HG03565 (cell line): ENCODE measurements around the gene POP4.
A peak's percentile ranks its signal among the peaks of the same experiment; 100 is the strongest.
"Not testable (repeated sequence)": the region's sequence is repeated elsewhere in the genome, so short reads cannot be mapped to it uniquely, and the experiment has no call there.

Source experiments
- ATAC-seq: cut with Tn5 transposase; IDR thresholded peaks from one replicate; pipeline ENCODE4 v1.9.1; 2021; ENCODE audit warnings: mild to moderate bottlenecking, moderate library complexity; ENCODE audit not compliant: unreplicated experiment

The POP4 gene

GRCh38 chr19:29605653-29606419 is at the start of gene POP4:
POP4 (plus strand) TSS chr19:29606283; CDS start chr19:29606319, 36 bp downstream.
- ATAC-seq: peak; percentile 62

GRCh38 chr19:29559110-29559509 is 47.0 kb upstream of the POP4 start:
- not testable (repeated sequence) for ATAC-seq

- ATAC-seq: no peak
Observed at GRCh38 chr19:29559743-29560142, 46.3 kb upstream of the POP4 start.

GRCh38 chr19:29560313-29561075 is 45.6 kb upstream of the POP4 start:
- ATAC-seq: no peak

GRCh38 chr19:29561601-29562000 is 44.5 kb upstream of the POP4 start:
- ATAC-seq: no peak

GRCh38 chr19:29562299-29563297 is 43.5 kb upstream of the POP4 start:
- no peak for ATAC-seq

GRCh38 chr19:29563486-29564101 is 42.5 kb upstream of the POP4 start:
- no peak for ATAC-seq

GRCh38 chr19:29564574-29565005 is 41.5 kb upstream of the POP4 start:
- no peak for ATAC-seq

- no peak for ATAC-seq
Observed at GRCh38 chr19:29565171-29565570, 40.9 kb upstream of the POP4 start.

- no peak for ATAC-seq
Observed at GRCh38 chr19:29566496-29567054, 39.5 kb upstream of the POP4 start.

GRCh38 chr19:29567366-29567915 is 38.6 kb upstream of the POP4 start:
- no peak for ATAC-seq

GRCh38 chr19:29568036-29569025 is 37.8 kb upstream of the POP4 start:
- no peak for ATAC-seq

GRCh38 chr19:29569038-29569911 is 36.8 kb upstream of the POP4 start:
- ATAC-seq: no peak

GRCh38 chr19:29571181-29571580 is 34.9 kb upstream of the POP4 start:
- no peak for ATAC-seq

GRCh38 chr19:29573486-29573885 is 32.6 kb upstream of the POP4 start:
- ATAC-seq: no peak

- no peak for ATAC-seq
Observed at GRCh38 chr19:29574510-29574909, 31.6 kb upstream of the POP4 start.

GRCh38 chr19:29576046-29576606 is 30.0 kb upstream of the POP4 start:
- no peak for ATAC-seq
